22Rv1 (cell line): ENCODE data around the gene ERMP1.
"Not testable (repeated sequence)": the region's sequence is repeated elsewhere in the genome, so short reads cannot be mapped to it uniquely, and the experiment has no call there.

ENCODE experiments used
- CTCF ChIP-seq: fragments of 450-650 bp; IDR thresholded peaks from 2 replicates; pipeline ENCODE4 v1.5.1; 2017; ENCODE audit warnings: mild to moderate bottlenecking
- ZFX ChIP-seq: fragments of 450-650 bp; IDR thresholded peaks from 2 replicates; pipeline ENCODE4 v1.6.1; 2017; ENCODE audit warnings: antibody characterized with exemption, borderline replicate concordance

GRCh38 chr9:5783420-5783819, 49.5 kb downstream of the ERMP1 start:
- not testable (repeated sequence) for TF ChIP-seq CTCF, ZFX
